ENCODE measurements around the gene LSMEM2. TPM values are rescaled to one million over a fixed set of nuclear protein-coding genes. Genes with fewer than 3 reads are reported as not detected.
"Not testable (repeated sequence)": the region's sequence is repeated elsewhere in the genome, so short reads cannot be mapped to it uniquely, and the experiment has no call there.

LSMEM2 gene
- total RNA-seq, 2 donors from 2014 or later = not detected

GRCh38 chr3:50272911-50273688 lies 5.8 kb upstream of the LSMEM2 start:
- ATAC-seq (peak; percentile 43), DNase-seq (peak; percentile 73 to 90)
- intact Hi-C loops (cut with DNase I, micrococcal nuclease) = loop anchor here (2.0 to 10.0 kb wide), 3 partner anchors 46 to 81 kb away; partner anchors contain the start of gene GNAT1 (in 2 of the 2)

- DNase-seq (no peak), ATAC-seq (no peak)
- intact Hi-C loops (cut with DNase I, micrococcal nuclease) = loop anchor here (2.0 to 10.0 kb wide), 3 partner anchors 47 to 81 kb away; partner anchors contain the start of gene GNAT1 (in 2 of the 2)
These were observed 5.2 kb upstream of the LSMEM2 start for GRCh38 chr3:50273689-50274065.

- intact Hi-C loops (cut with DNase I, micrococcal nuclease) = loop anchor here (5.0 to 10.0 kb wide), 2 partner anchors 80 to 82 kb away; partner anchors contain the start of gene GNAT1 (in 2 of the 2)
- DNase-seq (peak; percentile 68 to 77), ATAC-seq (peak; percentile 43)
These were observed 4.3 kb upstream of the LSMEM2 start for GRCh38 chr3:50274371-50275104.

- intact Hi-C loops (cut with DNase I, micrococcal nuclease) = loop anchor here in 1 of 2 donors (10.0 kb wide), 1 partner anchor 81 kb away; the partner anchor contains the start of gene GNAT1
- no peak for ATAC-seq
- peak in 1 of 2 donors; percentile 13 for DNase-seq
These were observed 3.5 kb upstream of the LSMEM2 start for GRCh38 chr3:50275141-50275995.

- ATAC-seq = no peak
- intact Hi-C loops (cut with DNase I, micrococcal nuclease) = loop anchor here in 1 of 2 donors (10.0 kb wide), 1 partner anchor 81 kb away; the partner anchor contains the start of gene GNAT1
- peak in 1 of 2 donors; percentile 13 for DNase-seq
These were observed 2.7 kb upstream of the LSMEM2 start for GRCh38 chr3:50275996-50276761.

- ATAC-seq (no peak), DNase-seq (peak in 1 of 2 donors; percentile 11)
- intact Hi-C loops (cut with DNase I, micrococcal nuclease) = loop anchor here in 1 of 2 donors (10.0 kb wide), 1 partner anchor 82 kb away; the partner anchor contains the start of gene GNAT1
These were observed 2.2 kb upstream of the LSMEM2 start for GRCh38 chr3:50276762-50277101.

GRCh38 chr3:50278123-50278879 lies 586 bp upstream of the LSMEM2 start:
- intact Hi-C loops (cut with DNase I, micrococcal nuclease) = loop anchor here in 1 of 2 donors (10.0 kb wide), 1 partner anchor 84 kb away; the partner anchor contains the start of gene GNAT1
- DNase-seq (no peak), ATAC-seq (peak; percentile 1)

GRCh38 chr3:50279255-50280016 lies 549 bp downstream of the LSMEM2 start:
- DNase-seq = no peak
- intact Hi-C loops (cut with DNase I, micrococcal nuclease) = loop anchor here in 1 of 2 donors (10.0 kb wide), 1 partner anchor 85 kb away; the partner anchor contains the start of gene GNAT1
- peak; percentile 5 for ATAC-seq

- DNase-seq; ATAC-seq; intact Hi-C loops (cut with DNase I, micrococcal nuclease): not testable (repeated sequence)
These were observed 5.2 kb downstream of the LSMEM2 start for GRCh38 chr3:50284121-50284520.

- DNase-seq = no peak
- intact Hi-C loops (cut with DNase I, micrococcal nuclease) = no loop called here
- ATAC-seq = no peak
These were observed 7.7 kb downstream of the LSMEM2 start for GRCh38 chr3:50286322-50287227.

GRCh38 chr3:50287262-50287661 lies 8.4 kb downstream of the LSMEM2 start:
- intact Hi-C loops (cut with DNase I, micrococcal nuclease) = no loop called here
- ATAC-seq = no peak
- no peak for DNase-seq

- no peak for DNase-seq
- no peak for ATAC-seq
- intact Hi-C loops (cut with DNase I, micrococcal nuclease) = no loop called here
These were observed 9.6 kb downstream of the LSMEM2 start for GRCh38 chr3:50288387-50289007.

GRCh38 chr3:50289130-50289529 lies 10.2 kb downstream of the LSMEM2 start:
- intact Hi-C loops (cut with DNase I, micrococcal nuclease) = no loop called here
- DNase-seq = no peak
- no peak for ATAC-seq

- DNase-seq (peak in 1 of 2 donors; percentile 43), ATAC-seq (no peak)
- intact Hi-C loops (cut with DNase I, micrococcal nuclease) = no loop called here
These were observed 11.3 kb downstream of the LSMEM2 start for GRCh38 chr3:50290161-50290641.

Data from left colon (tissue), 2 donors.